HEK293T (cell line): ENCODE results near the gene DNAJB4.

Experiments used
- CTCF ChIA-PET: fragments of 350-600 bp; formaldehyde crosslinking; extraction: SDS; loops from one replicate; lab custom pipeline; 2021; ENCODE audit warnings: antibody characterized with exemption, inconsistent platforms; lab: Yijun Ruan, JAX
- POLR2A ChIA-PET: fragments of 350-600 bp; formaldehyde crosslinking; extraction: SDS; loops from one replicate; lab custom pipeline; 2020; ENCODE audit warnings: antibody characterized with exemption, inconsistent platforms; lab: Yijun Ruan, JAX
- DNase-seq: peaks from one replicate; pipeline ENCODE4 v3.0.0; 2012; ENCODE audit warnings: mixed read lengths; ENCODE audit errors: extremely low spot score
- ARNT ChIP-seq: fragments of 450-650 bp; IDR thresholded peaks from 2 replicates; pipeline ENCODE4 v1.6.1; 2017; ENCODE audit warnings: mild to moderate bottlenecking
- BHLHE40 ChIP-seq: fragments of 450-650 bp; IDR thresholded peaks from 2 replicates; pipeline ENCODE4 v1.6.1; 2016; ENCODE audit warnings: mild to moderate bottlenecking, moderate library complexity, borderline replicate concordance
- CTBP1 ChIP-seq: fragments of 450-650 bp; IDR thresholded peaks from 2 replicates; pipeline ENCODE4 v1.6.1; 2016; ENCODE audit warnings: borderline replicate concordance
- ELF4 ChIP-seq: fragments of 450-650 bp; IDR thresholded peaks from 2 replicates; pipeline ENCODE4 v1.6.1; 2017; ENCODE audit warnings: antibody characterized with exemption
- FOXA1 ChIP-seq: fragments of 450-650 bp; IDR thresholded peaks from 2 replicates; pipeline ENCODE4 v1.6.1; 2016; ENCODE audit warnings: mild to moderate bottlenecking
- FOXK2 ChIP-seq: fragments of 450-650 bp; IDR thresholded peaks from 2 replicates; pipeline ENCODE4 v1.6.1; 2016; ENCODE audit warnings: mild to moderate bottlenecking
- FOXM1 ChIP-seq: fragments of 450-650 bp; IDR thresholded peaks from 2 replicates; pipeline ENCODE4 v1.6.1; 2017; ENCODE audit warnings: mild to moderate bottlenecking, borderline replicate concordance
- HDGF ChIP-seq: fragments of 450-650 bp; IDR thresholded peaks from 2 replicates; pipeline ENCODE4 v1.6.1; 2017; ENCODE audit warnings: antibody characterized with exemption, borderline replicate concordance
- L3MBTL2 ChIP-seq: fragments of 450-650 bp; conservative IDR thresholded peaks from 2 replicates; pipeline ENCODE4 v1.6.1; 2016; ENCODE audit warnings: mild to moderate bottlenecking
- LEF1 ChIP-seq: fragments of 450-650 bp; IDR thresholded peaks from 2 replicates; pipeline ENCODE4 v1.6.1; 2017; ENCODE audit warnings: mild to moderate bottlenecking, borderline replicate concordance
- NFRKB ChIP-seq: fragments of 450-650 bp; IDR thresholded peaks from 2 replicates; pipeline ENCODE4 v1.6.1; 2016; ENCODE audit warnings: mild to moderate bottlenecking, moderate library complexity
- SP1 ChIP-seq: fragments of 450-650 bp; IDR thresholded peaks from 2 replicates; pipeline ENCODE4 v1.6.1; 2017
- SUZ12 ChIP-seq: fragments of 450-650 bp; IDR thresholded peaks from 2 replicates; pipeline ENCODE4 v1.6.1; 2016; ENCODE audit warnings: mild to moderate bottlenecking
- TARDBP ChIP-seq: fragments of 450-650 bp; IDR thresholded peaks from 2 replicates; pipeline ENCODE4 v1.6.1; 2016
- ZNF384 ChIP-seq: fragments of 450-650 bp; IDR thresholded peaks from 2 replicates; pipeline ENCODE4 v1.6.1; 2016
- TF ChIP-seq, protein P1 (sequence below): fragments of 450-650 bp; IDR thresholded peaks from 2 replicates; pipeline ENCODE4 v1.6.1; 2016

The DNAJB4 gene

DNA sequence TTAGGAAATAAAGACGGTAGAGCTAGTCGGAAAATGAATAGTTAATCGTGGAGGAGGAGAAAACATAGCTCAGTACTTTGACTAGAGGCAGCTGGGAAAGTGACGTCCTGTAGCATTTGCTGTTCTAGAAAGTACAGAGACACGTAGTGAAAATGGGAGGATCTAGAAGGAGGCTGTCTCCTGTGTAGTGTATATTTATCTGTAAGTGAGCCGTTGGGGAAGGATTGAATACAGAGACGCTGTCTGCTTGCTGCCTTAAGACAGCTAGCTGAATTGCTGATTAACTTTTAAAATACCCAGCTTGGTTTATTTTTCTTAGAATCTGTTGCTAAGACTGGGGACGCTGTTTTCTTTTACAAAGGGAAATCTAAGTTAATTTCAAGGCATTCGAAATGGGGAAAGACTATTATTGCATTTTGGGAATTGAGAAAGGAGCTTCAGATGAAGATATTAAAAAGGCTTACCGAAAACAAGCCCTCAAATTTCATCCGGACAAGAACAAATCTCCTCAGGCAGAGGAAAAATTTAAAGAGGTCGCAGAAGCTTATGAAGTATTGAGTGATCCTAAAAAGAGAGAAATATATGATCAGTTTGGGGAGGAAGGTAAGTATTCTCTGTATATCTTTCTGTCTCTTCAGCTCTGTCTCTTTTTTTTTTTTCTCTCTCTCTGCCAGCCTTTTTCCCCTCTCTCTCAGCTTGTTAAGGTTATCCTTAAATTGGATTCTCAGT is at the start of gene DNAJB4:
DNAJB4 (plus strand) TSS at position 221 of the 729 bp plus-strand sequence; CDS start at position 393, 172 bp downstream.
- peak; percentile 78 for TF ChIP-seq ARNT
- no peak for TF ChIP-seq ZNF384
- POLR2A ChIA-PET: interaction anchor here (0.7 to 3.1 kb wide), 18 partner anchors 9 to 225 kb away, joined by 3 to 83 read pairs (median 4); partner anchors contain the start of genes FUBP1 and MIGA1
- CTCF ChIA-PET: interaction anchor here (0.5 to 1.2 kb wide), 4 partner anchors 9 to 110 kb away, joined by 3 to 10 read pairs (median 3); no protein-coding TSS in a partner anchor
- DNase-seq: peak; percentile 83

DNA sequence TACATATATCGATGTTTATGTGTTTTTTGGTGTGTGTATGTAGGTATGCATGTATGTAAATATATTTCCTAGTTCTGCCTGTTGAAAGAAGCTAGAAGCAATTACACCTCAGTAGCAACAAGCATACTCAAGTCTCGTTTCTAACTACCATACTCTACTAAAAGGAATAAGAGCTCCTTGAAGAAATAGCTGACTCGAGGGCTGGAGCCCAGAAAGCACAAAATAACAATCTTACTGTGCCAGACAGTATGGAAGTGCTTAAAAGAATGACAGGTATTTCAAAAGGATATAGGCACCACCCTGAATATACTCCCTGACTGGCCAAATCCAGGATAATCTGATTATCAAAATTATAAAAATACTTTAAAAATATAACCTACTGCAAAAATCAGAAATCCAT is 49.0 kb upstream of the DNAJB4 start:
- DNase-seq: no peak
- TF ChIP-seq CTBP1 (no peak), SUZ12 (no peak), NFRKB (no peak), BHLHE40 (no peak), FOXA1 (no peak), ARNT (no peak), FOXK2 (no peak), ZNF384 (no peak), LEF1 (no peak)
- ChIA-PET POLR2A (no interaction called here), CTCF (no interaction called here)

DNA sequence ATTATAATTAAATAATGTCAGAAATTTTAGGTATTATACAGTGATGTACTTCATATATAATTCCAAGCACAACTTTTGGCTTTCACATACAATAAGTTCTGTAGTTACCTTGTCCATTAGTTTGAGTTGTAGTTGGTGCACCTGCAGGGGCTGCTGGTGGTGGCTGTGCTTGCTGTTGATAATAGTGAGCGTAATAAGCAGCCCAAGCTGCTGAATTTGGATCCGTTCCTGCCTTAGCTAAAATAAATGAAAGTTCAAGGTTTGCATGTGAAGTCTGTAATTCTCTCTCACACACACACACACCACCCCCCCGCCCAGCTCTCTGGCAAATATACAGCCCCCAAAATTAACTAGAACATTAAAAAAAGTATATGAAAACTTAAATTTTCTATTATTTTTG is 48.3 kb upstream of the DNAJB4 start:
- ChIA-PET POLR2A (no interaction called here), CTCF (no interaction called here)
- TF ChIP-seq HDGF (no peak), NFRKB (no peak), FOXK2 (no peak), SUZ12 (no peak), TARDBP (no peak), CTBP1 (no peak), L3MBTL2 (no peak), LEF1 (no peak), BHLHE40 (no peak), FOXM1 (no peak), ZNF384 (no peak)
- TF ChIP-seq, protein P1, sequence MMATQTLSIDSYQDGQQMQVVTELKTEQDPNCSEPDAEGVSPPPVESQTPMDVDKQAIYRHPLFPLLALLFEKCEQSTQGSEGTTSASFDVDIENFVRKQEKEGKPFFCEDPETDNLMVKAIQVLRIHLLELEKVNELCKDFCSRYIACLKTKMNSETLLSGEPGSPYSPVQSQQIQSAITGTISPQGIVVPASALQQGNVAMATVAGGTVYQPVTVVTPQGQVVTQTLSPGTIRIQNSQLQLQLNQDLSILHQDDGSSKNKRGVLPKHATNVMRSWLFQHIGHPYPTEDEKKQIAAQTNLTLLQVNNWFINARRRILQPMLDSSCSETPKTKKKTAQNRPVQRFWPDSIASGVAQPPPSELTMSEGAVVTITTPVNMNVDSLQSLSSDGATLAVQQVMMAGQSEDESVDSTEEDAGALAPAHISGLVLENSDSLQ: no peak
- DNase-seq: no peak

DNA sequence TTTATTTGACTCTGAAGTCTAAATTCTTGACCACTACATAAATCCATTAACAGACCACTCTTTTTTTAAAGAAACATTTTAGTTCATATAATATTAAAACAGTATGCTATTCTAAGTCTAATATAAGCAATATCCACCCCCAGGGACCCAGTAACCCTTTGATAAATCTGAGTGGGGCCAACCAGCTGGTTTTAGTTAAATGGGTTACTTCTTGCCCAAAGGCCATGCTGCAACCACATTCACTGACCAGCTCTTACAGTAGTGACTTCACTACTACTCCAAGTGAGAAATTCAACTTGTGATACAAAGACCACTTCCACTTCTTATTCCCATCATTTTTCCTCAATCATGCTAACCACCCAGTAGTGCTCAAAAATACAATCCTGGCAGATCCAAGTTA is 46.3 kb upstream of the DNAJB4 start:
- POLR2A ChIA-PET: no interaction called here
- DNase-seq: no peak
- CTCF ChIA-PET: no interaction called here
- TF ChIP-seq CTBP1 (no peak), NFRKB (no peak), LEF1 (no peak), ELF4 (no peak), L3MBTL2 (no peak), ZNF384 (no peak), SUZ12 (no peak), SP1 (no peak)

DNA sequence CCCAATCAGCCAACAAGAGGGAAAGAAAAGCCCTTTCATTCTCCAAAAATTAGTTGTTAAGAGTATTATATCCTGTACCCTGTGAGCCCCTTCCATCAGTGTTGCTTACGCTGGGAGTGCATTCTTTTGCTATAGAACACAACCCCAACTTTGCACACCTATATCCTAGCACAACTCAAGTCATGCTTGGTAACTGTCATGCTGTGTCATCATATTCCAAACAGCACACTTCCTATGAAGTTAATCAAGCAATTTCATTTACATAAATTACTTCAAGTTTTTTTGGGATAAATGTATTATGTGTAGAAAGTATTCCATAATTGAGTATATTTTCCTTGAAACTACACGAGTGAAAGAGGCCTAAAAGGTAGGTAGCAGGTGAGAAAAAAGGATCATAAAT is 45.9 kb upstream of the DNAJB4 start:
- POLR2A ChIA-PET: interaction anchor here (0.9 kb wide), 1 partner anchor 19 kb away, joined by 4 read pairs; the partner anchor contains the start of gene FUBP1
- CTCF ChIA-PET: no interaction called here
- DNase-seq: no peak
- TF ChIP-seq FOXM1: no peak
- no peak for TF ChIP-seq L3MBTL2
- TF ChIP-seq, protein P1: no peak

DNA sequence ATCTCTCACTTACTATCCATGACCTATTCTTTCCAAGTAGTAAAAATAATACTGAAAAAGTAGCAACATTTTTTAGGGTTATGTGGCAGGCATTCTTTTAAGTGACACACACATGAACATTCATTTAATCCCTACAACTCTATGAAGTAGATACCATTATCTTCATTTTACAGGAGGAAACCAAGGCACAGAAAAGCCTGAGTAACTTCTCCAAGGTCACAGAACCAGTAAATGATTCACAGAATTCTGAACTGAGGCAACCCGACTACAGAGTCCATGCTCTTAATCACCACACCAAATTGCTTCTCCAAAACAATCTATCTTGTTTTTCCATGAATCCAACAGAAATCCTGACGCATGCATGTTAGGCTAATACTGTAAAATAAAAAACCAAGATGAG is 43.3 kb upstream of the DNAJB4 start:
- no peak for TF ChIP-seq CTBP1
- TF ChIP-seq SP1: no peak
- no peak for TF ChIP-seq SUZ12
- TF ChIP-seq BHLHE40: no peak
- TF ChIP-seq TARDBP: no peak
- TF ChIP-seq ELF4: no peak
- no peak for TF ChIP-seq FOXK2
- TF ChIP-seq FOXA1: no peak
- TF ChIP-seq FOXM1: no peak
- TF ChIP-seq ZNF384: no peak
- no peak for TF ChIP-seq LEF1
- no peak for TF ChIP-seq ARNT

DNA sequence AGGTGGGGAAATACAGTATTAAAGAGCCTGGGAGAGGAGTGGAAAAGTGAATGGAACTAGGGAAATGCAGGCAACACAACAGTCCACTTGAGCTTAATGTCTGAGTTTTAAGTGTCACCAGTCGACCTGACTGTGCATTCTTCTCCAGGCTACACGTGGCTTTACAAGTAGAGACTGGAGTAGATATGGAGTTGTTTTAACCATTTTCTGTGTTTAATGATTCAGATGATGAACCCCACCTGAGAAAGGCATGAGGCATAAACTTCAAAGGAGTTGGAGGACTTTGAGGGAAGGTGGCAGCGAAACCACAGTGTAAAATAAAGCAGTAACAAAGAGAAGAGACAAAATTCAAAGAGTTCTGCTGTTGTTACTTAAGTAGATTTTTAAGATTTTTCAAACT is 38.4 kb upstream of the DNAJB4 start:
- no peak for DNase-seq
- CTCF ChIA-PET: interaction anchor here (0.7 kb wide), 1 partner anchor 148 kb away, joined by 3 read pairs; no protein-coding TSS in a partner anchor
- POLR2A ChIA-PET: no interaction called here
- TF ChIP-seq FOXM1 (no peak), HDGF (no peak)

More for the DNA sequence above, 43.3 kb upstream of the DNAJB4 start:
- ChIA-PET CTCF (no interaction called here), POLR2A (interaction anchor here (1.0 kb wide), 1 partner anchor 17 kb away, joined by 3 read pairs; no protein-coding TSS in a partner anchor)
- DNase-seq: no peak
